ENCODE data around the gene IFT80.

DNA sequence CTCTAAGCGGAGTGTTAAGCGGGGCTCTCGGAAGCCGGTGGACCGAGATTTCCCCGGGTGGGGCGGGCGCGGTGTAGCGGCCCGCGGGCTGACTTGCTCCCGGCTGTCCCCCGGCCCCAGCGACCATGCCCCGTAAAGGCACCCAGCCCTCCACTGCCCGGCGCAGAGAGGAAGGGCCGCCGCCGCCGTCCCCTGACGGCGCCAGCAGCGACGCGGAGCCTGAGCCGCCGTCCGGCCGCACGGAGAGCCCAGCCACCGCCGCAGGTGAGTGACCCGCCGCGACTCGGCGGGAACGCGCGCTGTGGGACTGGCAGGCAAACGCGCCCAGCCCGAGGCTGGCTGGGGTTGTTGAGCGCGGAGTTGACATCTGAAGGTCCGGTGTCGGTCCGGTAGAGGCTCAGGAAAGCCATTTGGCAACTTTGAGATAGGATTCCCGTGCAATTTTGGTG is 1.7 kb upstream of the IFT80 start:
- TF ChIP-seq, protein P1, sequence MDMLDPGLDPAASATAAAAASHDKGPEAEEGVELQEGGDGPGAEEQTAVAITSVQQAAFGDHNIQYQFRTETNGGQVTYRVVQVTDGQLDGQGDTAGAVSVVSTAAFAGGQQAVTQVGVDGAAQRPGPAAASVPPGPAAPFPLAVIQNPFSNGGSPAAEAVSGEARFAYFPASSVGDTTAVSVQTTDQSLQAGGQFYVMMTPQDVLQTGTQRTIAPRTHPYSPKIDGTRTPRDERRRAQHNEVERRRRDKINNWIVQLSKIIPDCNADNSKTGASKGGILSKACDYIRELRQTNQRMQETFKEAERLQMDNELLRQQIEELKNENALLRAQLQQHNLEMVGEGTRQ (IDR thresholded peaks at IDR 0.05; ENCODE audit: low read depth, low read length) = no peak
- no peak for TF ChIP-seq POLR2A (IDR thresholded peaks at IDR 0.05; ENCODE audit: low read depth, low read length)
- no peak for TF ChIP-seq FOS (IDR thresholded peaks at IDR 0.05; ENCODE audit: low read depth, low read length)
- TF ChIP-seq, protein P2, sequence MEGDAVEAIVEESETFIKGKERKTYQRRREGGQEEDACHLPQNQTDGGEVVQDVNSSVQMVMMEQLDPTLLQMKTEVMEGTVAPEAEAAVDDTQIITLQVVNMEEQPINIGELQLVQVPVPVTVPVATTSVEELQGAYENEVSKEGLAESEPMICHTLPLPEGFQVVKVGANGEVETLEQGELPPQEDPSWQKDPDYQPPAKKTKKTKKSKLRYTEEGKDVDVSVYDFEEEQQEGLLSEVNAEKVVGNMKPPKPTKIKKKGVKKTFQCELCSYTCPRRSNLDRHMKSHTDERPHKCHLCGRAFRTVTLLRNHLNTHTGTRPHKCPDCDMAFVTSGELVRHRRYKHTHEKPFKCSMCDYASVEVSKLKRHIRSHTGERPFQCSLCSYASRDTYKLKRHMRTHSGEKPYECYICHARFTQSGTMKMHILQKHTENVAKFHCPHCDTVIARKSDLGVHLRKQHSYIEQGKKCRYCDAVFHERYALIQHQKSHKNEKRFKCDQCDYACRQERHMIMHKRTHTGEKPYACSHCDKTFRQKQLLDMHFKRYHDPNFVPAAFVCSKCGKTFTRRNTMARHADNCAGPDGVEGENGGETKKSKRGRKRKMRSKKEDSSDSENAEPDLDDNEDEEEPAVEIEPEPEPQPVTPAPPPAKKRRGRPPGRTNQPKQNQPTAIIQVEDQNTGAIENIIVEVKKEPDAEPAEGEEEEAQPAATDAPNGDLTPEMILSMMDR (conservative IDR thresholded peaks at IDR 0.05; ENCODE audit: low read depth, low read length) = no peak
- TF ChIP-seq CEBPB (IDR thresholded peaks at IDR 0.05; ENCODE audit: low read depth, low read length) = no peak
- TF ChIP-seq MAZ (IDR thresholded peaks at IDR 0.05; ENCODE audit: borderline replicate concordance, low read depth, low read length) = no peak
- TF ChIP-seq BHLHE40 (IDR thresholded peaks at IDR 0.05; ENCODE audit: low read depth, low read length) = no peak
- no peak for TF ChIP-seq RCOR1 (IDR thresholded peaks at IDR 0.05; ENCODE audit: insufficient replicate concordance, low read length)
- no peak for TF ChIP-seq RAD21 (IDR thresholded peaks at IDR 0.05; ENCODE audit: low read length)
- TF ChIP-seq RFX5 (IDR thresholded peaks at IDR 0.05; ENCODE audit: low read depth, low read length) = no peak
- TF ChIP-seq, protein P3, sequence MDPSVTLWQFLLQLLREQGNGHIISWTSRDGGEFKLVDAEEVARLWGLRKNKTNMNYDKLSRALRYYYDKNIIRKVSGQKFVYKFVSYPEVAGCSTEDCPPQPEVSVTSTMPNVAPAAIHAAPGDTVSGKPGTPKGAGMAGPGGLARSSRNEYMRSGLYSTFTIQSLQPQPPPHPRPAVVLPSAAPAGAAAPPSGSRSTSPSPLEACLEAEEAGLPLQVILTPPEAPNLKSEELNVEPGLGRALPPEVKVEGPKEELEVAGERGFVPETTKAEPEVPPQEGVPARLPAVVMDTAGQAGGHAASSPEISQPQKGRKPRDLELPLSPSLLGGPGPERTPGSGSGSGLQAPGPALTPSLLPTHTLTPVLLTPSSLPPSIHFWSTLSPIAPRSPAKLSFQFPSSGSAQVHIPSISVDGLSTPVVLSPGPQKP (IDR thresholded peaks at IDR 0.05; ENCODE audit: borderline replicate concordance, low read depth, low read length) = no peak
- TF ChIP-seq MXI1 (IDR thresholded peaks at IDR 0.05; ENCODE audit: borderline replicate concordance, low read depth, low read length) = no peak
